BLaER1 treated with 17β-estradiol and CSF1 and Interleukin-3, amounts not matched to agents 10 nM and 100 nM (cell line): Measurements from ENCODE around the gene SH3PXD2A.
A peak's percentile ranks its signal among the peaks of the same experiment; 100 is the strongest.

Experiments used
- H3K27ac ChIP-seq, 11 experiments: shearing (Covaris generic); formaldehyde crosslinking; 2 replicates each; pipeline ENCODE4 v1.8.1; 2022
- H3K27me3 ChIP-seq, 11 experiments: shearing (Covaris generic); formaldehyde crosslinking; 2 replicates each; pipeline ENCODE4 v1.8.1; 2022
- H3K36me3 ChIP-seq, 11 experiments: shearing (Covaris generic); formaldehyde crosslinking; 2 replicates each; pipeline ENCODE4 v1.8.1; 2022
- H3K4me1 ChIP-seq, 10 experiments: shearing (Covaris generic); formaldehyde crosslinking; 2 replicates each; pipeline ENCODE4 v1.8.1; 2022
- H3K4me2 ChIP-seq, 11 experiments: shearing (Covaris generic); formaldehyde crosslinking; 2 replicates each; pipeline ENCODE4 v1.8.1; 2022
- H3K4me3 ChIP-seq, 10 experiments: shearing (Covaris generic); formaldehyde crosslinking; 2 replicates each; pipeline ENCODE4 v1.8.1; 2022
- H3K9ac ChIP-seq, 11 experiments: shearing (Covaris generic); formaldehyde crosslinking; 2 replicates each; pipeline ENCODE4 v1.8.1; 2022
- H3K9me3 ChIP-seq, 11 experiments: shearing (Covaris generic); formaldehyde crosslinking; replicated peaks in 1 of 11; 2 replicates each; pipeline ENCODE4 v1.8.1; 2022
- H4K20me1 ChIP-seq, 11 experiments: shearing (Covaris generic); formaldehyde crosslinking; 2 replicates each; pipeline ENCODE4 v1.8.1; 2022
- Cebpa-rat ChIP-seq, 11 experiments: shearing (Covaris generic); IDR thresholded peaks; 2 replicates each; pipeline ENCODE4 v1.8.1; 2022

Gene SH3PXD2A

GRCh38 chr10:103800089-103800488 lies 55.3 kb downstream of the SH3PXD2A start:
- no peaks in the 10 kb centered on the region for H3K27me3 ChIP-seq
- H3K4me3 ChIP-seq, result no peak overlapping the region
- H3K9me3 ChIP-seq, result no peaks in the 10 kb centered on the region
- no peak for TF ChIP-seq Cebpa-rat (IDR thresholded peaks at IDR 0.05)
- H3K9ac ChIP-seq, result no peak overlapping the region; a peak in 1 of 22 replicates
- H4K20me1 ChIP-seq, result peaks cover 20 to 60% (median 36%) of the 10 kb centered on the region in 11 experiments; a peak in 19 of 22 replicates
- peaks cover 16 to 68% (median 61%) of the 10 kb centered on the region in 10 experiments for H3K4me1 ChIP-seq
- peak overlapping the region in 8 of 11 experiments; percentile 14 to 66 (median 55); a peak in 14 of 22 replicates for H3K27ac ChIP-seq
- H3K4me2 ChIP-seq, result peak overlapping the region; percentile 47 to 92 (median 79); a peak in 18 of 22 replicates
- H3K36me3 ChIP-seq, result peaks cover 36 to 64% (median 51%) of the 10 kb centered on the region in 11 experiments

- no peak for TF ChIP-seq Cebpa-rat (IDR thresholded peaks at IDR 0.05)
- no peaks in the 10 kb centered on the region for H3K9me3 ChIP-seq
- H4K20me1 ChIP-seq, result peaks cover 13 to 59% (median 28%) of the 10 kb centered on the region in 11 experiments; a peak in 19 of 22 replicates
- H3K36me3 ChIP-seq, result peaks cover 42 to 71% (median 58%) of the 10 kb centered on the region in 11 experiments
- H3K4me2 ChIP-seq, result no peak overlapping the region
- peaks cover 10 to 61% (median 53%) of the 10 kb centered on the region in 10 experiments for H3K4me1 ChIP-seq
- H3K4me3 ChIP-seq, result no peak overlapping the region
- no peak overlapping the region for H3K9ac ChIP-seq
- peak overlapping the region in 3 of 11 experiments; percentile 54 to 66 (median 60); a peak in 3 of 22 replicates for H3K27ac ChIP-seq
- H3K27me3 ChIP-seq, result no peaks in the 10 kb centered on the region
Measured at GRCh38 chr10:103799341-103799740, 56.0 kb downstream of the SH3PXD2A start.

GRCh38 chr10:103798511-103798910 lies 56.9 kb downstream of the SH3PXD2A start:
- Histone ChIP-seq H3K36me3 (peaks cover 47 to 80% (median 65%) of the 10 kb centered on the region in 11 experiments), H3K9me3 (no peaks in the 10 kb centered on the region), H3K27ac (no peak overlapping the region), H3K27me3 (no peaks in the 10 kb centered on the region), H4K20me1 (peaks cover 13 to 55% (median 25%) of the 10 kb centered on the region in 11 experiments; a peak in 19 of 22 replicates), H3K9ac (no peak overlapping the region), H3K4me3 (no peak overlapping the region), H3K4me1 (peaks cover 10 to 56% (median 47%) of the 10 kb centered on the region in 10 experiments), H3K4me2 (no peak overlapping the region)
- TF ChIP-seq Cebpa-rat (IDR thresholded peaks at IDR 0.05), result no peak

GRCh38 chr10:103797857-103798256 lies 57.5 kb downstream of the SH3PXD2A start:
- TF ChIP-seq Cebpa-rat (IDR thresholded peaks at IDR 0.05), result no peak
- Histone ChIP-seq H3K27me3 (no peaks in the 10 kb centered on the region), H3K27ac (no peak overlapping the region), H3K36me3 (peaks cover 52 to 81% (median 72%) of the 10 kb centered on the region in 11 experiments), H3K4me3 (no peak overlapping the region), H4K20me1 (peaks cover 13 to 49% (median 20%) of the 10 kb centered on the region in 11 experiments; a peak in 19 of 22 replicates), H3K4me1 (peaks cover 10 to 53% (median 42%) of the 10 kb centered on the region in 10 experiments), H3K9me3 (no peaks in the 10 kb centered on the region), H3K4me2 (no peak overlapping the region), H3K9ac (no peak overlapping the region)

- Histone ChIP-seq H3K36me3 (peaks cover 60 to 96% (median 93%) of the 10 kb centered on the region in 11 experiments), H3K9me3 (no peaks in the 10 kb centered on the region), H3K4me2 (peak overlapping the region in 8 of 11 experiments; percentile 10 to 32 (median 24); a peak in 6 of 22 replicates), H3K9ac (no peak overlapping the region), H3K27ac (peak overlapping the region in 3 of 11 experiments; percentile 28 to 42 (median 29); a peak in 4 of 22 replicates), H4K20me1 (peaks cover 0 to 35% (median 5%) of the 10 kb centered on the region in 11 experiments; a peak in 10 of 22 replicates), H3K4me1 (peaks cover 6 to 46% (median 31%) of the 10 kb centered on the region in 10 experiments), H3K4me3 (no peak overlapping the region), H3K27me3 (no peaks in the 10 kb centered on the region)
- no peak for TF ChIP-seq Cebpa-rat (IDR thresholded peaks at IDR 0.05)
Measured at GRCh38 chr10:103795634-103796270, 59.6 kb downstream of the SH3PXD2A start.

GRCh38 chr10:103794996-103795395 lies 60.4 kb downstream of the SH3PXD2A start:
- H3K27me3 ChIP-seq, result no peaks in the 10 kb centered on the region
- H4K20me1 ChIP-seq, result peaks cover 0 to 27% (median 4%) of the 10 kb centered on the region in 11 experiments; a peak in 7 of 22 replicates
- no peak overlapping the region for H3K9ac ChIP-seq
- peaks cover 10 to 46% (median 31%) of the 10 kb centered on the region in 10 experiments for H3K4me1 ChIP-seq
- no peaks in the 10 kb centered on the region for H3K9me3 ChIP-seq
- H3K36me3 ChIP-seq, result peaks cover 54 to 93% (median 88%) of the 10 kb centered on the region in 11 experiments
- no peak overlapping the region for H3K4me3 ChIP-seq
- 0 out of 22 replicates have a peak overlapping the region, but pooled peaks of 1 of the 11 experiments have one; percentile 1 for H3K27ac ChIP-seq
- TF ChIP-seq Cebpa-rat (IDR thresholded peaks at IDR 0.05), result no peak
- H3K4me2 ChIP-seq, result no peak overlapping the region

GRCh38 chr10:103793920-103794883 lies 61.2 kb downstream of the SH3PXD2A start:
- peaks cover 18 to 52% (median 36%) of the 10 kb centered on the region in 10 experiments for H3K4me1 ChIP-seq
- H4K20me1 ChIP-seq, result peaks cover 0 to 27% (median 5%) of the 10 kb centered on the region in 11 experiments; a peak in 8 of 22 replicates
- H3K27ac ChIP-seq, result 0 out of 22 replicates have a peak overlapping the region, but pooled peaks of 1 of the 11 experiments have one; percentile 1

GRCh38 chr10:103793429-103793828 lies 61.9 kb downstream of the SH3PXD2A start:
- no peaks in the 10 kb centered on the region for H3K9me3 ChIP-seq
- H4K20me1 ChIP-seq, result peaks cover 0 to 28% (median 5%) of the 10 kb centered on the region in 11 experiments; a peak in 9 of 22 replicates
- H3K27ac ChIP-seq, result no peak overlapping the region
- H3K4me1 ChIP-seq, result peaks cover 21 to 58% (median 40%) of the 10 kb centered on the region in 10 experiments
- H3K4me3 ChIP-seq, result no peak overlapping the region
- no peak for TF ChIP-seq Cebpa-rat (IDR thresholded peaks at IDR 0.05)
- peaks cover 38 to 78% (median 72%) of the 10 kb centered on the region in 11 experiments for H3K36me3 ChIP-seq
- no peak overlapping the region for H3K9ac ChIP-seq
- H3K27me3 ChIP-seq, result no peaks in the 10 kb centered on the region
- no peak overlapping the region for H3K4me2 ChIP-seq

More at GRCh38 chr10:103793920-103794883, 61.2 kb downstream of the SH3PXD2A start:
- Histone ChIP-seq H3K4me3 (no peak overlapping the region), H3K9ac (no peak overlapping the region; a peak in 1 of 22 replicates), H3K27me3 (no peaks in the 10 kb centered on the region), H3K9me3 (no peaks in the 10 kb centered on the region), H3K4me2 (no peak overlapping the region), H3K36me3 (peaks cover 46 to 85% (median 80%) of the 10 kb centered on the region in 11 experiments)
- TF ChIP-seq Cebpa-rat (IDR thresholded peaks at IDR 0.05), result no peak
